Adrenal gland (tissue), 5 donors: Measurements from ENCODE around the gene CCR5.

Experiments
- POLR2A ChIP-seq, 2 donors: fragments of 450-650 bp; IDR thresholded peaks; one replicate each; pipeline ENCODE4 v1.6.1; 2017; ENCODE audit warnings: antibody characterized with exemption in 2 of 2, mild to moderate bottlenecking in 2 of 2, moderate library complexity in 1 of 2
- TF ChIP-seq, protein P1 (sequence below), 6 experiments: fragments of 450-650 bp in 4 of 6; fragments of 200-600 bp in 2 of 6; sonication (generic) in 1 of 6; IDR thresholded peaks; 1 replicate in 5 of 6; 2 replicates in 1 of 6; pipeline versions ENCODE4 v1.5.1 to v1.8.0; 2016 to 2021; ENCODE audit warnings: antibody characterized with exemption in 6 of 6, mild to moderate bottlenecking in 2 of 6, moderate library complexity in 1 of 6
- donor health status: DM: no; HTN: no; CAD: no.

DNA sequence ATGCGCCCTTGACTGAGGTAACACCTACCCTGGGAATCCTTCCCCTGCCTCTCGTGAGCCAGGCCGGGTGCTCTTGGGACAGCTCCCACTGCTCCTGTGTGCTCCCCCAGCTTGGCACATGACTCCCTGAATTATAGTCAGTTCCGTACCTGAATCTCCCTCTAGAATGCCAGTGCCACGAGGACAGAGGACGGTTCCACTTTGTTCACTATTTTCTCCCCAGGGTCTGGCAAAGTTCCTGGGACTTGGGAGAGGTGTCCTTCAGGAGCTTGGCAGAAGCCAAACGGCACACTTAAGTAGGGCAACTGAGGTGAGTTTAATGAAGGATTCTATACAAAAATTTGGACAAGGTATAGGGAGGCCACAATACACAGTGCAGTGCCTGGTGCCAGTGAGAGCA lies 26.4 kb downstream of the CCR5 start:
- TF ChIP-seq POLR2A (IDR thresholded peaks at IDR 0.05) = no peak
- TF ChIP-seq, protein P1, sequence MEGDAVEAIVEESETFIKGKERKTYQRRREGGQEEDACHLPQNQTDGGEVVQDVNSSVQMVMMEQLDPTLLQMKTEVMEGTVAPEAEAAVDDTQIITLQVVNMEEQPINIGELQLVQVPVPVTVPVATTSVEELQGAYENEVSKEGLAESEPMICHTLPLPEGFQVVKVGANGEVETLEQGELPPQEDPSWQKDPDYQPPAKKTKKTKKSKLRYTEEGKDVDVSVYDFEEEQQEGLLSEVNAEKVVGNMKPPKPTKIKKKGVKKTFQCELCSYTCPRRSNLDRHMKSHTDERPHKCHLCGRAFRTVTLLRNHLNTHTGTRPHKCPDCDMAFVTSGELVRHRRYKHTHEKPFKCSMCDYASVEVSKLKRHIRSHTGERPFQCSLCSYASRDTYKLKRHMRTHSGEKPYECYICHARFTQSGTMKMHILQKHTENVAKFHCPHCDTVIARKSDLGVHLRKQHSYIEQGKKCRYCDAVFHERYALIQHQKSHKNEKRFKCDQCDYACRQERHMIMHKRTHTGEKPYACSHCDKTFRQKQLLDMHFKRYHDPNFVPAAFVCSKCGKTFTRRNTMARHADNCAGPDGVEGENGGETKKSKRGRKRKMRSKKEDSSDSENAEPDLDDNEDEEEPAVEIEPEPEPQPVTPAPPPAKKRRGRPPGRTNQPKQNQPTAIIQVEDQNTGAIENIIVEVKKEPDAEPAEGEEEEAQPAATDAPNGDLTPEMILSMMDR (IDR thresholded peaks at IDR 0.05) = no peak
